HFF-Myc (cell line): Measurements from ENCODE around the gene DLG2.

Experiments
- DNase-seq: peaks from one replicate; pipeline ENCODE4 v3.0.0-alpha.2; 2011; ENCODE audit warnings: low read depth; ENCODE audit errors: extremely low read depth
- H3K4me3 ChIP-seq: replicated peaks from 2 replicates; pipeline ENCODE4 v1.5.1; 2011; ENCODE audit warnings: low read depth, mild to moderate bottlenecking, control low read depth, low read length
- TF ChIP-seq, protein P1 (sequence below): IDR thresholded peaks from 2 replicates; pipeline ENCODE4 v1.5.1; 2012; ENCODE audit warnings: mild to moderate bottlenecking, low read depth, low read length, control low read depth; ENCODE audit errors: missing control alignments

Gene DLG2

DNA sequence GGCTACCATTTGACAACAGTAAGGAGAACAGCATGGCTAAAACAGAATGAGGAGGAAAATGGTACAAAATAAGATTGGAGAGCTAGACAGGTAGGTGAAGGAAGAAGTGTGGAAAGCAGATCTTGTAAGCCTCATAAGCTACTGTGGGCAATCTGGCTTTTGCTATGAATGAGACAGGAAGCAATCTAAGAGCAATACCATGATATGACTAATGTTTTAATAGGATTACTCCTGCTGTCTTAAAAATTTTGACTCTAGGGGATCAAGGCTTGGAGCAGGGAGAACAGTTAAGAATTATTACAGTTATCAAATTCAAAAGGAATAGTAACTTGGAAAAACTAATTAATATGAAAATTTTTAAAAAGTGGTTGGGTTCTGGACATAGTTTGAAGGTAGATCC is 1174.9 kb downstream of the DLG2 start:
- TF ChIP-seq, protein P1, sequence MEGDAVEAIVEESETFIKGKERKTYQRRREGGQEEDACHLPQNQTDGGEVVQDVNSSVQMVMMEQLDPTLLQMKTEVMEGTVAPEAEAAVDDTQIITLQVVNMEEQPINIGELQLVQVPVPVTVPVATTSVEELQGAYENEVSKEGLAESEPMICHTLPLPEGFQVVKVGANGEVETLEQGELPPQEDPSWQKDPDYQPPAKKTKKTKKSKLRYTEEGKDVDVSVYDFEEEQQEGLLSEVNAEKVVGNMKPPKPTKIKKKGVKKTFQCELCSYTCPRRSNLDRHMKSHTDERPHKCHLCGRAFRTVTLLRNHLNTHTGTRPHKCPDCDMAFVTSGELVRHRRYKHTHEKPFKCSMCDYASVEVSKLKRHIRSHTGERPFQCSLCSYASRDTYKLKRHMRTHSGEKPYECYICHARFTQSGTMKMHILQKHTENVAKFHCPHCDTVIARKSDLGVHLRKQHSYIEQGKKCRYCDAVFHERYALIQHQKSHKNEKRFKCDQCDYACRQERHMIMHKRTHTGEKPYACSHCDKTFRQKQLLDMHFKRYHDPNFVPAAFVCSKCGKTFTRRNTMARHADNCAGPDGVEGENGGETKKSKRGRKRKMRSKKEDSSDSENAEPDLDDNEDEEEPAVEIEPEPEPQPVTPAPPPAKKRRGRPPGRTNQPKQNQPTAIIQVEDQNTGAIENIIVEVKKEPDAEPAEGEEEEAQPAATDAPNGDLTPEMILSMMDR: no peak
- DNase-seq: no peak
- H3K4me3 ChIP-seq: no peak overlapping the region

DNA sequence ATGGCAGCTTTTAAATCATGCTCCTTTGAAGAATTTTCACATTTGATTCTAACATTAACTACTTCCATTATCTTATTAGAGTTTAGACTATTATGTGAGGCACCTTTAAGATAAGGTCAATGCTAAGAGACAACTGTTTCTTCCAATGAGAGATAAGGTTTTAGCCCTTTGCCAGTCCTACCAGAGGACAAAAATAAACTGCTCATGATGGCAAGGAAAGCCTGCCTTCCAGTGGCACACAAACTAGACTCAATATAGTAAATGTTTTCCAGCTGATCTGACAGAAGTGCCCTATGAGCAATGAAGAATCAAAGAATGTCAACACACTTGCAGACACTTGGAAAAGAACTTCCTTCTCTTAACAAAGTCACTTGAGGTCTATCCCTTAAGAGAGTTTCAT is 1188.6 kb downstream of the DLG2 start:
- TF ChIP-seq, protein P1: no peak
- H3K4me3 ChIP-seq: no peak overlapping the region
- DNase-seq: no peak

DNA sequence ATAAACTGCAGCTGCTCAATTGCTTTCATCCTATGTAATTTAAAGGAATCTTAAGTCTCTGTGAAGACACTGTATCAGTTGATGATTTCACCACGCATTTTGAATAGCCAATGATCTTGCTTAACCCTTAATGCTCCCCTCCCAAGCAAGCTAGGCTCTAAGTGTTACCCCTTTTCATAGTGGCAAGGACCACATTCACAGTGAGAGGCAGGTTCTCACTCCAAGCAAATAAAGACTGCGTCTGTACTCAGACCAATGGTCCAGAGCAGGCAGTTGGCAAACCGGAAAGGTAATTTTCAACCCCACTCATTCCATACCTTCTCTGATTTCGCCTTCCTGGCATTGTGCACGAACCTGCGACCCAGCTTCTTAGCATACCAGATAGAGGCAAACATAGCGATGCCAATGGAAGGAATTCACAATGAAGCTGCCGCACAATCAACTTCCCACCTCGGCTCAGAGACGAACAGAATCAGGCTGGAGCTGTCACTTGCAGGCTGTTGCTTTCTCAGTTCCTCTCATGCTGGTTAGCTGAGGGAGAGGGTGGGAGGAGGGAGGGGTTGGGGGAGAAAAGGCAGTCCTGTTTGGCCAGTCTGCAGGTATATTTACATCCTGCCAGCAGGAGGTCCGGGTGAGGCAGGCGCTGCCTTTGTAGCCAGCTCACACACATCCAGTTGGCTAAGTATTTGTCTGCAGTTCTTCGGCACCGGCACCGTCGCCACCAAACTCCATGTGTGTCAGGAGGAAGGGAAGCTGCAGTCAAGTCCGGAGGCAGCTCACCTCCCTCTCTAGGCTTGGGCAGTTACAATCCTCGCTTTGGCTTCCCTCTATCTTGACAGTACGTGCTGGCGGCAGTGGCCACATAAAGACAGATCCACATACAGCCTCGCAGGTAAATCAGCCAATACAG is 1189.8 kb downstream of the DLG2 start:
- no peak for DNase-seq
- TF ChIP-seq, protein P1: no peak
- H3K4me3 ChIP-seq: no peak overlapping the region

DNA sequence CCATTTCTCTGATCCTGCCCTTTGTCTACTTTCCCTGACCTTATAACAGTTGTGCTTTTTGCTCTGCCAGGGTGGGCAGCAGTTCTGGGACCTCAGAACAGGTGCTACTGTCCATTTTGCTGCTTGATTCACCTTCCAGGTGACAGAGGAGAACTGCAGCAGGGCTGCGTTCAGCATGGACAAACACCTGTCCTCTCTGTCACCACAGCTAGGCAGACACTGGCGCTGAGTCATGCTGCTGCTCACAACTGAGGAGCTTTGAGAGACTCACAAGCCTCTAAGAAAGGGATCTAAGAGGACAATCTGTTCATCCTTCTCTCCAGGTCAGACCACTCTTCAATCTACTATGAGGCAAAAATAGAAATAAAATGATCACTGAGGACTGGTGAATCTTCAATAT is 1196.5 kb downstream of the DLG2 start:
- DNase-seq: no peak
- TF ChIP-seq, protein P1: no peak
- no peak overlapping the region for H3K4me3 ChIP-seq

DNA sequence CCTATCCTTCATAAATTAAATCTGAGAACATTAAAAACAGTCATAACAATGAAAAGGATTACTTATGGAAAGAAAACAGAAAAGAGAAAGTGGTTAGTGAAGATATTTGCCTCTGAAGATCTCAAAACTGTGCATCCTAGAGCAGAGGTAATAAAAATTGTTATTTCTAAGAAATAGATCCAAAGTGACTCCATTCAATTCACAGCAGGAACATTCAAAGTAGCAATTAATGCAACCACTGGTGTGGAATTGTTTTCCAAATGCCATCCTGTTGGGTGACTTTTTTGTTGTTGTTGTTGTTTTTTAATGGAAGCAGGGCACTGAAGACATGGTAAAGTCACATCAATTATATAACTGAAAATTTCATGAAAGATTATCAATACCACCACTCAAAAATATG is 1201.5 kb downstream of the DLG2 start:
- no peak overlapping the region for H3K4me3 ChIP-seq
- TF ChIP-seq, protein P1: no peak
- no peak for DNase-seq

DNA sequence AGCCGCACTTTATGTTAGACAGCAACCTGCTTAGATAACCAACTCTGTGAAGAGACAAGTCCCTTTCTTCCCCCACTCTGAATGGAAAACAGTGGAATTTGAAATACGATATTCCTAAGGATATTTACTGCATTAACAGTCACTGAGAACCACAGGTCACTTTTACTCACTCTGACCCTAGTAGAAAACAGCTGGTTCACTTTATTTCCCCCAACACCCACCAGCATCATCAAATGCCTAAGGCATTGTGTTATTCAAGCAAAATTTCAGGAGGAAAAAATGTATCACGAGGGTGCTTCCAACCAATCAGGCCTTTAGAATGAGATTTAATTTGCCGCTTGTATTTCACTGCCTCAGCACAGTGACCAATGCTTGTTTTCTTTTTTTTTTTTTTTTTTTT is 1206.9 kb downstream of the DLG2 start:
- TF ChIP-seq, protein P1: no peak
- H3K4me3 ChIP-seq: no peak overlapping the region
- no peak for DNase-seq

DNA sequence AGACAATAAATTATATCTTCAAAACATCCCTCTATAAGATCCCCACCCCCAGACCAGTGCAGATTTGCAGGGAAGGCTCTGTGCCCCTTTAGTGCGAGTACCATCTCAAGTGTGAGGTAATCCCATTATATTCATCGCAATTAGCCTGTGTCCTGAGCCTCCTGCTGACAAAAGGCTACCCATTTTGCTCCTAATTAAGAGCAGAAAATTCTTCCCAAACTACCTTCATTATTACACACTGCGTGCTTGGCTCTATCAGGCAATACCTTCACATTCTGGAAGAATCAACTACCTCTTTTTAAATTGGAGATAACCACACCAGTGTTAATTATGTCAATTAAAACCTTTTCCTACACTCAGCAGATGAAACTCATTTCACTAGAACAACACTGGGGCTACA is 1207.5 kb downstream of the DLG2 start:
- no peak overlapping the region for H3K4me3 ChIP-seq
- TF ChIP-seq, protein P1: no peak
- no peak for DNase-seq
